Mucosa of gallbladder (tissue), 1 donor: ENCODE measurements around the gene CHRM3. TPM values are rescaled to one million over a fixed set of nuclear protein-coding genes. Genes with fewer than 3 reads are reported as not detected.

ENCODE experiments used
- DNase-seq: peaks from one replicate; pipeline ENCODE4 v3.0.0-alpha.2; 2020; ENCODE audit warnings: low spot score
- total RNA-seq: library from RNA; stranded (reverse); gene quantifications from one replicate; pipeline ENCODE4 v1.2.1, GENCODE V29; 2021
- donor health status: DM: no; HTN: no; CAD: no.

CHRM3 gene
- total RNA-seq, 1 donor from 2014 or later = 4.4 TPM

DNA sequence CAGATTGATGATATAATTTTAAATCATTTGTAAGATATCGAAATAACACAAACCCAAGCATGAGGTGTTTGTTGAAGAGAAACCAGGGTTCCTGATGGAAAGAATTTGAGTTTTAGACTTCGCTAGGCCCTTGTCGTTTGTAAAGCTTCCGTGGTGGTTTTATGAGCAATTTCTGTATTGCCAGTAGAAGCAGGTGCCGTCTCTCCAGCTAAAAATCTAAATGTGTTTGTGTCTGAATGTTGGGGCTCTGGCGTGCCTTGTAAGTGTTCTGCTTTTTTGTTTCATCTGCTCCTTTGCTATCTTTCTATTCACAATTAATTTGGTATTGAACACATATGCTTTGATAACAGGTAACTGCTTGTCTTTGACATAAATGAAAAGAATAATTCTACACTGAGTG lies 27.5 kb downstream of the CHRM3 start:
- no peak for DNase-seq

DNA sequence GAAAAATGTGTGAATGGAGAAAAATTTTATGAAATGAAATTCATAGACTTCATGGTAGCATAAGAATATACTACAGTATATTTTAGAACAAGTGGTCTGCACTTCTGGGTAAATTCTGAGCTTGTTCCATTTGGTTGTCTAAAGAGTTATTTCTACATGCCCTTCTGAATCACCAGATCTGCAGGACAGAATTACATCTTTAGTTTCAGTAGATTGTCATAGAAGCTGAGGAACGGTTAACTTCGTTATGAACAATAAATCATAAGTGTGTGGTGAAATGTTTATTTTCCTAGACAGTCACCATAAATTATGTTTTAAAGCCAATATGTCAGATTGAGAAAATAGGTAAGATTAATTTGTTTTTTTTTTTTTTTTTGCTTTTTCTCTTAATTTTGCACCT lies 30.9 kb downstream of the CHRM3 start:
- DNase-seq = no peak

DNA sequence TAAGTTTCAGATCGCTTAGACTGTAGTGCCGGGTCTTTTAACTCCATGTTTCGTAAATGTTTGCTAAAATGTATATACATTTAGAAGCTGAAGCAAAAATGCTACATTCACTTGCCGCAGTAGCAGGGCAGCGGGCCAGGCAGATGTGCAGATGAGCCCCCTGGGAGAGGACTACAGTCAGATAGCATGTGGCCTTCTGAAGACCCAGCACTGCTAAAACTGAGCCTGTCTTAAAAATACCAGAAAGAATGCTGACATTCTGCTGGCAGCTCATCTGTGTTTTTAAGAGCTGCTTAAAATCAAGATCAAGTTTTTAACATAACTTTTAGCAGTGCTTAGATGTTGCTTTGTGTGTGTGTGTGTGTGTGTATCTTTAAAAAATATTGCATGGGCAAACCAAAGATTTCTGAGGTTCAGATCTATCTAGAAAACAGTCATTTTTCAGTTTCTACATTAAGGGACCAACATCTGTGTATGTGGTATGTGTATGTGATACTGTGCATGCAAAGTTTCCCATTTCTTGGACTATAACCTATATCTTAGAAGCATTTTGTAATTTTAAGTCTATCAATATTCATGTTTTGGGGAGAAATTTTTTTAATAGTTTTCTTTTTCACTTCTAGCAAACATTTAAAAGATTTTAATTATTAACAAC lies 31.7 kb downstream of the CHRM3 start:
- DNase-seq = no peak

DNA sequence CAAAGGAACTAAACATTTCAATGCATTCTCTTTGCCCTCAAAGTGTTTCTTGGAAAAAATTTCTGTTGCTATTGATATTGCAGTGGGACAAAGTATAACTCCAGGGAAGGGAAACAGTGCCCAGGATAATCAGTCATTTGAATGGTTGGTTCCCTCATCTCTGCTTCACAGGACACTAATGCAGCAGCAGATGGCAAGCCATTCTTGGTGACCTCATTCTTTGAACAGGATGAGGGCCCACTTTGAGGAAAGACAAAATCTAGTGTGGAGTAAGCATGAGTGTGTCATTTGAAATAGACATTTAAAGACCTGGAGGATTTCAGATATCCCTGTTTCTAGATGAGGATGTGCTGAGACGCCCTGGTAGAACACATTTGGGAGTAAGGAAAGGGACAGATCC lies 32.3 kb downstream of the CHRM3 start:
- no peak for DNase-seq

DNA sequence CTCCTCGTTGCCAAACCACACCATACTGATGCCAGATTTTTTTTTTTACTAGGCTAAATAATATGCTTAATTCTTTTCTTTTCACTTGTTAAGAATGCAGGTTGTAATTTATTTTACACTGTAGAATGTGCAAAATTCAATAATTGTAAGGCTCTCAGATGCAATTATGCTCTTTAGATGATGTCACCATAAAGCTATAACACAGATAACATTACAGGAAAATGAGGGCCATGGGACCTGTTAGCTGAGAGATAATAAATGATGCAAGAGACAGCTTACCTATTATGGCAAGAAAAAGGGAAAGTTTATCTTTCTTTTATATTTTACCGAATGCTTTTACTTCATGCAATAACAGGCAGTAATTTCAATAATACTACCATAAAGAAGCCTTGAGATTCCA lies 35.4 kb downstream of the CHRM3 start:
- no peak for DNase-seq

DNA sequence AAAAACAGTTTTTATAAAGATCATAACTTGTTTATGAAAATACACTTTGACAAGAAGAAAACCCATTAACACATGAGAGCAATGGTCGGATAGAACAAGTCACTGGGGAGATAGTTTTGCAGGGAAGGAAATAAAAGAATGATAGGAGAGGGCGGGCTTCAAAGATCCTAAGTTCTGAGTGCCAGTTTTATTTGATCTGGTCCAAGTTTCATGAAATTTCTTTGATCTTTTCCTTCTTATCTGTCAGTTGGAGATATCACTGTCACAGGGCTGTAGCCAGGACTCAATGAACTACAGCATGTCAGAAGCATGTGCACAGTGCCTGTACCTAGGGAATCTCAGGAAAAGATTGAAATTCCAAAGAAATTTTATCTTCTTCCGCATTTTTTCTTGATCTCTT lies 36.5 kb downstream of the CHRM3 start:
- no peak for DNase-seq

DNA sequence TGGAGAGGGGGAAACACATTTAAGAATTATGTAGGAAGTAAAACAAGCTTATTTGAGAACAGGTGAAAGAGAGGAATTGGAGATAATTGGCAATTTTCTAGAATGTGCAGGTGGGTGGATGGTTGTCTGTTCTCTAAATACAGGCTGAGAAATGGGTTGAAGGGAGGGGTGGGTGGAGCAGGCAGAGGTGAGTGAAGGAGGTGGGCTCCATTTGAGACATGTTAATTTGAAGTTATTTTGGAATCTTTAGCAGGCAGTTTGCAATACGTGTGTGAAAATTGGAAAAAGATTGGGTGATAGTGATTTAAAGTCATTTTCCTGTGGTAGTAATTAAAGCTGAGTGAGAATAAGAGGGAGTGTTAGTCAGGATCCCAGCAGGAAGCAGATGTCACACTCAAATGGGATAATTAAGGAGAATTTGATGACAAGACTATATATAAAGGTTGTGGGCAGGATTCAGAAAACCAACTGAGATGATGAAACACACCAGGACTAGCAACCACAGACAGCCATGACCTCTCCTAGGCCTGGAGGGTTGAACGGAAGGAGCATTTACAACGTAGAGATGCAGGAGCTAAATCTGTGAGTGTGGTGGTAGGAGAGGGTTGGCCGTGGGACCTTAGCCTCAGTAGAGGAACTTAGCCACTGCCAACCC lies 40.6 kb downstream of the CHRM3 start:
- no peak for DNase-seq

DNA sequence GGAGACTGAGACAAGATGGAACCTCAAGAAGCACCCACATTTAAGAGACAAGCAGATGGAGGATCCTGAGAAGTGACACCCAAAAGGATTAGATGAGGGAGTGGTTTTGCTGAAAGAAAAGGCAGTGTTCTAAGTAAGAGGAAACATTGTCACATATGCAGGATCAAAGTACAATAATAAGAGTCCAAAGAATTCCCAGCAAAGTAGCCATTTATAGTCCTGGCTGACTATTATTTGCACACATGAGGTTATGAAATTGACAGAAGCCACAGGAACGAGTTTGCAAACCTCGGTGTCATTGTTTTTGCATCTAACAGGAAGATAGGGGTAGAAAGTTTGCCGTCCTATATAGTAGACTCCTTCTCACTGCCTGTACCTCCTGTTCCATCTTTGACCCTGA lies 41.3 kb downstream of the CHRM3 start:
- no peak for DNase-seq

DNA sequence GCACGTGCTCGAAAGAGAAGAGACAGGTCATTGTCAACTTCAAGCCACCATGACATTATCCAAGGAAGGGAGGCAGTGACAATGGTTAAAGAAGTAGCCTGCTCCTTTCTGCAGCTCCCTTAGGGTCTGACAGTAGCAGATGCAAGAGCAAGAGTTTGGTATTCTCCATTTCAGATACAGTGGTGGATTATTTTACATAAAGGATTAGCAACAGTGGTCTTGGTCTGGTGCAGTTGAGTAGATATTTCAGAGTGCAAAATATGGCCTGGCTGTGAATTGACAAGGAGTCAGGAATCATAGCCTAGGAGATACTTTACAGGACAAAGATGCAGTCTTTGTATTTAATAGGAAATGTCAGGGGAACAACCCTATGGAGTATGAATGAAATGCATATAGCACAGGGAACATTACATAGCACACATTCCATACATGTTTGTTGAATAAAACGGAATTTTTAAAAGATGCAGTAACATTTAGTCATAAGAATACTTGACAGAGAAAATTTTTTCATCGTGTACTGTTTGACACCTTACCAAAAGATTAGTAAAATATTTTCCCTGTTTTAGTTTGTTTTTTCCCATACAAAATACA lies 41.8 kb downstream of the CHRM3 start:
- DNase-seq = no peak

DNA sequence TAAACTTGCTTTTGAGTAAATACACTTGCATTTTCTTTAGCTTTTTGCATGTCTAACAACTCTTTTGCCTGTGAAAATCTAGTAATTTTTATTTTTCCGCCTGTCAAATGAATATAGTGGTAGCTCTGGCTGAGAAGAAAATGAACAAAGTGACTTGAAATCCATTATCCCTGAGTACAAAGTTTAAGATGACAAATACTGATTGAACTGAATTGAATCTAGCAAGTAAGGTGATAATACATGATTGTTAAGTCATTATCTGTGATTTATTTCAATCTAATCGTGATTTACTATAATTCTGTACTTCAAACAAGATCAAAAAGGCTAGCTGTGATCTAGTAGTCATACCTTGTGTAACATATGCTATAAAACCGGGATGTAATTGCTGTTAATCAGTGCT lies 42.8 kb downstream of the CHRM3 start:
- DNase-seq = no peak

DNA sequence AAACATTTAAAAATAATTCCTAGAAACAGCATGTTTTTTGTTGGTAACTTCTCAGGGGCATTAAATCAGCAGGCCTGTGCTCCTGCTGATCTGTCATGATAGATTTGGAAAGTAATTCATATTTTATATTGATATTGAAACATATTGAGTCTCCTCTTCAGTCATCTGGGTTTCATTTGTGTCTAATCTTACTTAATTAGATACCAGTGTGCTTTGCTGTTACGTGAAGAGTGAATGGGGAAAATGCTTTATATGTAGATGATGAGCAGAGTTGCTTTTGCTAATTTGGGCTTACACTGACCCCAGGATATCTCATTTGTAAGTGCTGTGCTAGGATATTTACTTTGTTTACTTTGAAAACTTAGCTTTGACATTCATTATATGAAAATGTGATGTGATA lies 45.9 kb downstream of the CHRM3 start:
- DNase-seq = no peak

DNA sequence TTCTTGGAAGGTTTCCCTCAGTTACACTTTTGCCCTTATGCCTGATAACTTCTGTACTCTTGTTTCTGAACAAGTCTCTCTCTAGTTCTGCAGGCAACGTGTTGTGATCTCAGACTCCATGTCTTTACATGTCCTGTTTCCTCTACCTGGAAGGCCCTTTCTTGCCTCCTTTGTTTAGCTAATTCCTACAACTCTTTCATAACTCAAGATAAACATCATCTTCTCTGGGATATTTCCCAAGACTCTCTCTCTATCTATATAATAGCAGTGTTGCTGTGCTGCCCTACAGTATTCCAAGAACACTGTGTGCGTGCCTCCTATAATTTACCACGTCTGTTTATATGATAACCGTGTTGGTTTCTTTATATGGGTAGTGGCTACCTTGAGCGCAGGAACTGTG lies 47.8 kb downstream of the CHRM3 start:
- no peak for DNase-seq
